CD4-positive, alpha-beta memory T cell (primary cell): ENCODE measurements around the gene NFYA. TPM values are rescaled to one million over a fixed set of nuclear protein-coding genes. Genes with fewer than 3 reads are reported as not detected.

Experiments
- CTCF ChIA-PET: fragments of 350-600 bp; sonication (Branson Sonifier 250); formaldehyde crosslinking; loops from one replicate; lab custom pipeline; 2021; ENCODE audit warnings: inconsistent platforms; ENCODE audit not compliant: partially characterized antibody; lab: Charles Lee
- POLR2A ChIA-PET: fragments of 350-600 bp; sonication (Branson Sonifier 250); formaldehyde crosslinking; loops from one replicate; lab custom pipeline; 2021; ENCODE audit not compliant: partially characterized antibody; lab: Charles Lee
- DNase-seq, 5 donors: peaks; one replicate each; pipeline versions ENCODE4 v3.0.0 to v3.0.0-alpha.2; 2020 to 2022; ENCODE audit warnings: mixed read lengths in 1 of 5
- H3K27ac ChIP-seq: one replicate; pipeline ENCODE4 v1.7.0; 2013; ENCODE audit warnings: low read depth, low read length
- H3K27me3 ChIP-seq: 2 replicates; pipeline ENCODE4 v1.7.0; 2013; ENCODE audit warnings: mild to moderate bottlenecking, low read length, moderate library complexity; ENCODE audit not compliant: insufficient read depth
- H3K36me3 ChIP-seq: 2 replicates; pipeline ENCODE4 v1.7.0; 2013; ENCODE audit warnings: mild to moderate bottlenecking, low read length, moderate library complexity; ENCODE audit not compliant: insufficient read depth
- H3K4me1 ChIP-seq: 2 replicates; pipeline ENCODE4 v1.7.0; 2013; ENCODE audit warnings: mild to moderate bottlenecking, low read length, moderate library complexity; ENCODE audit not compliant: insufficient read depth
- H3K4me3 ChIP-seq, 2 donors: one replicate each; pipeline ENCODE4 v1.7.0; 2013; ENCODE audit warnings: low read length in 2 of 2, mild to moderate bottlenecking in 1 of 2
- H3K9me3 ChIP-seq, 2 donors: one replicate each; pipeline ENCODE4 v1.7.0; 2013; ENCODE audit warnings: low read length in 2 of 2, control low read depth in 1 of 2; ENCODE audit not compliant: control insufficient read depth in 1 of 2
- H3K27ac Mint-ChIP-seq, 7 donors: one replicate each; pipeline ENCODE4 v1.8.0; 2020 to 2021; ENCODE audit warnings: mixed read lengths in 7 of 7, mild to moderate bottlenecking in 6 of 7, inconsistent platforms in 3 of 7, moderate library complexity in 3 of 7
- H3K27me3 Mint-ChIP-seq, 2 donors: one replicate each; pipeline ENCODE4 v1.8.0; 2020 to 2021; ENCODE audit warnings: mixed read lengths in 2 of 2
- H3K36me3 Mint-ChIP-seq, 2 donors: one replicate each; pipeline ENCODE4 v1.8.0; 2020 to 2021; ENCODE audit warnings: mixed read lengths in 2 of 2, inconsistent platforms in 1 of 2, mild to moderate bottlenecking in 1 of 2
- H3K4me1 Mint-ChIP-seq, 4 donors: one replicate each; pipeline ENCODE4 v1.8.0; 2020 to 2021; ENCODE audit warnings: mixed read lengths in 4 of 4, mild to moderate bottlenecking in 1 of 4
- H3K4me3 Mint-ChIP-seq, 8 donors: one replicate each; pipeline ENCODE4 v1.8.0; 2020 to 2021; ENCODE audit warnings: mixed read lengths in 8 of 8, mild to moderate bottlenecking in 7 of 8, moderate library complexity in 6 of 8, inconsistent platforms in 3 of 8
- H3K9me3 Mint-ChIP-seq, 8 donors: one replicate each; pipeline ENCODE4 v1.8.0; 2020 to 2021; ENCODE audit warnings: mixed read lengths in 8 of 8, mild to moderate bottlenecking in 5 of 8, inconsistent platforms in 3 of 8, moderate library complexity in 1 of 8
- intact Hi-C: fragments of 100-400 bp; cut with micrococcal nuclease; formaldehyde crosslinking; loops from one replicate; pipeline ENCODE4 v1.15.1; 2023
- polyA plus RNA-seq, 2 donors: library from polyadenylated mRNA; unstranded; fragments of 300-500 nt; fragmentation: Illumina TruSeq; gene quantifications; one replicate each; pipeline ENCODE4 v1.2.3, GENCODE V29; 2021
- total RNA-seq, 2 experiments: library from RNA; stranded (reverse); gene quantifications; one replicate each; pipeline ENCODE4 v1.2.3, GENCODE V29; 2021

NFYA gene
- total and polyA plus RNA-seq, 4 experiments from 2014 or later = 10.7 to 56.9 (median 42.2) TPM

GRCh38 chr6:41032830-41033229 lies 39.9 kb upstream of the NFYA start:
- peak overlapping the region in 1 of 7 donors; percentile 37 for H3K27ac Mint-ChIP-seq
- intact Hi-C loops = no loop called here
- H3K36me3 Mint-ChIP-seq = peaks cover 0 to 2% of the 10 kb centered on the region in 2 donors
- no peaks in the 10 kb centered on the region for H3K27me3 ChIP-seq
- H3K4me3 Mint-ChIP-seq = no peak overlapping the region
- H3K36me3 ChIP-seq = no peaks in the 10 kb centered on the region
- peaks cover 15% of the 10 kb centered on the region for H3K4me1 ChIP-seq
- CTCF ChIA-PET = no interaction called here
- no peaks in the 10 kb centered on the region for H3K9me3 Mint-ChIP-seq
- H3K4me3 ChIP-seq = no peak overlapping the region
- no peak for DNase-seq
- peaks cover 10 to 13% (median 11%) of the 10 kb centered on the region in 4 donors for H3K4me1 Mint-ChIP-seq
- H3K9me3 ChIP-seq = no peaks in the 10 kb centered on the region
- POLR2A ChIA-PET = no interaction called here
- no peaks in the 10 kb centered on the region for H3K27me3 Mint-ChIP-seq
- H3K27ac ChIP-seq = no peak overlapping the region

- POLR2A ChIA-PET = interaction anchor here (1.1 kb wide), 1 partner anchor 35 kb away, joined by 3 read pairs; no protein-coding TSS in a partner anchor
- H3K36me3 Mint-ChIP-seq = peaks cover 0 to 2% of the 10 kb centered on the region in 2 donors
- H3K4me1 Mint-ChIP-seq = peaks cover 6 to 8% (median 7%) of the 10 kb centered on the region in 4 donors
- no peaks in the 10 kb centered on the region for H3K9me3 Mint-ChIP-seq
- H3K27ac Mint-ChIP-seq = no peak overlapping the region
- intact Hi-C loops = no loop called here
- Histone ChIP-seq H3K36me3 (no peaks in the 10 kb centered on the region), H3K27me3 (no peaks in the 10 kb centered on the region), H3K27ac (no peak overlapping the region), H3K4me1 (peaks cover 6% of the 10 kb centered on the region), H3K4me3 (no peak overlapping the region), H3K9me3 (no peaks in the 10 kb centered on the region)
- H3K4me3 Mint-ChIP-seq = no peak overlapping the region
- DNase-seq = no peak
- CTCF ChIA-PET = no interaction called here
- no peaks in the 10 kb centered on the region for H3K27me3 Mint-ChIP-seq
These were observed 39.0 kb upstream of the NFYA start for GRCh38 chr6:41033776-41034175.

GRCh38 chr6:41036186-41036585 lies 36.6 kb upstream of the NFYA start:
- Histone ChIP-seq H3K9me3 (no peaks in the 10 kb centered on the region), H3K27me3 (no peaks in the 10 kb centered on the region), H3K36me3 (no peaks in the 10 kb centered on the region), H3K27ac (no peak overlapping the region), H3K4me1 (no peaks in the 10 kb centered on the region), H3K4me3 (no peak overlapping the region)
- Mint-ChIP-seq H3K4me3 (no peak overlapping the region), H3K27ac (peak overlapping the region in 1 of 7 donors; percentile 36), H3K9me3 (no peaks in the 10 kb centered on the region), H3K27me3 (no peaks in the 10 kb centered on the region), H3K4me1 (peaks cover 0 to 7% (median 1%) of the 10 kb centered on the region in 4 donors), H3K36me3 (peaks cover 0 to 2% of the 10 kb centered on the region in 2 donors)
- intact Hi-C loops = no loop called here
- POLR2A ChIA-PET = interaction anchor here (0.6 to 1.1 kb wide), 3 partner anchors 8 to 37 kb away, joined by 3 to 5 read pairs (median 3); partner anchors contain the start of gene NFYA
- no peak for DNase-seq
- CTCF ChIA-PET = interaction anchor here (0.8 to 3.3 kb wide), 5 partner anchors 8 to 33 kb away, joined by 3 to 34 read pairs (median 11); no protein-coding TSS in a partner anchor

GRCh38 chr6:41036601-41037000 lies 36.2 kb upstream of the NFYA start:
- CTCF ChIA-PET = interaction anchor here (0.8 to 3.3 kb wide), 6 partner anchors 8 to 32 kb away, joined by 3 to 34 read pairs (median 11); no protein-coding TSS in a partner anchor
- H3K36me3 Mint-ChIP-seq = peaks cover 0 to 2% of the 10 kb centered on the region in 2 donors
- no peaks in the 10 kb centered on the region for H3K4me1 ChIP-seq
- POLR2A ChIA-PET = interaction anchor here (0.6 to 0.8 kb wide), 2 partner anchors 8 to 36 kb away, joined by 3 to 5 read pairs; partner anchors contain the start of gene NFYA
- peaks cover 0 to 7% (median under 1%) of the 10 kb centered on the region in 4 donors for H3K4me1 Mint-ChIP-seq
- intact Hi-C loops = no loop called here
- DNase-seq = no peak
- H3K27ac ChIP-seq = no peak overlapping the region
- no peaks in the 10 kb centered on the region for H3K9me3 ChIP-seq
- H3K27ac Mint-ChIP-seq = no peak overlapping the region
- H3K4me3 ChIP-seq = no peak overlapping the region
- H3K36me3 ChIP-seq = no peaks in the 10 kb centered on the region
- H3K4me3 Mint-ChIP-seq = no peak overlapping the region
- H3K27me3 Mint-ChIP-seq = no peaks in the 10 kb centered on the region
- no peaks in the 10 kb centered on the region for H3K9me3 Mint-ChIP-seq
- H3K27me3 ChIP-seq = no peaks in the 10 kb centered on the region

- Mint-ChIP-seq H3K4me3 (no peak overlapping the region), H3K4me1 (peaks cover 0 to 7% (median under 1%) of the 10 kb centered on the region in 4 donors), H3K36me3 (peaks cover 0 to 2% of the 10 kb centered on the region in 2 donors), H3K27ac (no peak overlapping the region), H3K27me3 (no peaks in the 10 kb centered on the region), H3K9me3 (no peaks in the 10 kb centered on the region)
- Histone ChIP-seq H3K36me3 (no peaks in the 10 kb centered on the region), H3K27me3 (no peaks in the 10 kb centered on the region), H3K27ac (no peak overlapping the region), H3K9me3 (no peaks in the 10 kb centered on the region), H3K4me1 (no peaks in the 10 kb centered on the region), H3K4me3 (no peak overlapping the region)
- DNase-seq = no peak
- POLR2A ChIA-PET = interaction anchor here (0.8 kb wide), 1 partner anchor 9 kb away, joined by 5 read pairs; no protein-coding TSS in a partner anchor
- intact Hi-C loops = no loop called here
- CTCF ChIA-PET = interaction anchor here (0.8 to 3.3 kb wide), 9 partner anchors 9 to 272 kb away, joined by 3 to 34 read pairs (median 3); partner anchors contain the start of gene NFYA
These were observed 35.5 kb upstream of the NFYA start for GRCh38 chr6:41037107-41037900.

- no peak overlapping the region for H3K4me3 ChIP-seq
- no peak overlapping the region for H3K27ac ChIP-seq
- Mint-ChIP-seq H3K4me3 (no peak overlapping the region), H3K36me3 (peaks cover 0 to 4% of the 10 kb centered on the region in 2 donors), H3K4me1 (peaks cover 0 to 7% (median under 1%) of the 10 kb centered on the region in 4 donors), H3K27ac (peak overlapping the region in 1 of 7 donors; percentile 1), H3K9me3 (no peaks in the 10 kb centered on the region), H3K27me3 (no peaks in the 10 kb centered on the region)
- no peaks in the 10 kb centered on the region for H3K27me3 ChIP-seq
- no peak for DNase-seq
- no peaks in the 10 kb centered on the region for H3K36me3 ChIP-seq
- ChIA-PET CTCF (interaction anchor here (0.7 to 4.7 kb wide), 10 partner anchors 10 to 271 kb away, joined by 3 to 46 read pairs (median 8); partner anchors contain the start of gene NFYA), POLR2A (no interaction called here)
- H3K9me3 ChIP-seq = no peaks in the 10 kb centered on the region
- H3K4me1 ChIP-seq = no peaks in the 10 kb centered on the region
- intact Hi-C loops = no loop called here
These were observed 34.6 kb upstream of the NFYA start for GRCh38 chr6:41038205-41038604.
